GM18519 (cell line): Measurements from ENCODE around the gene BACE2.
"Not testable (repeated sequence)": the region's sequence is repeated elsewhere in the genome, so short reads cannot be mapped to it uniquely, and the experiment has no call there.

Experiments used
- ATAC-seq: cut with Tn5 transposase; IDR thresholded peaks from one replicate; pipeline ENCODE4 v1.9.1; 2021; ENCODE audit warnings: mild to moderate bottlenecking, moderate library complexity; ENCODE audit not compliant: unreplicated experiment, low FRiP score

Gene BACE2

DNA sequence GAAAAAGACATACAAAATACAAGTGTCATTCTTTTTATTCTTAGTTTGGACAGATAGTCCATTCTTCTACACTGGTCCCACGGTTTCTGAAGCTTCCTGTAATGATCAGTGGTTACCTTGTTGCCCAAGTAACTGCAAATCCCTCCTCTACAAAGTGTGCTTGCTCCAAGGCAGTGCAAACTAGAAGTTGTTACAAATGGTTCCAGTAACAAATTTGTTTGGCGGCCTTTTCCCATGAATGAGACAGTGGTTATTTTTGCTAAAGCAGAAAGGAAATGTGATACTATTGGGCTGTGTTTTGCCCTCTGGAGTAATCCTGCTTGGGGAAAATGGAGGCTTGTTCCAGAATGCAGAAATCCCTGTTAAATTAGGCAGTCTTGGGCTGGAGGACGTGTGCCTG, 8.9 kb downstream of the BACE2 start:
- ATAC-seq = no peak

DNA sequence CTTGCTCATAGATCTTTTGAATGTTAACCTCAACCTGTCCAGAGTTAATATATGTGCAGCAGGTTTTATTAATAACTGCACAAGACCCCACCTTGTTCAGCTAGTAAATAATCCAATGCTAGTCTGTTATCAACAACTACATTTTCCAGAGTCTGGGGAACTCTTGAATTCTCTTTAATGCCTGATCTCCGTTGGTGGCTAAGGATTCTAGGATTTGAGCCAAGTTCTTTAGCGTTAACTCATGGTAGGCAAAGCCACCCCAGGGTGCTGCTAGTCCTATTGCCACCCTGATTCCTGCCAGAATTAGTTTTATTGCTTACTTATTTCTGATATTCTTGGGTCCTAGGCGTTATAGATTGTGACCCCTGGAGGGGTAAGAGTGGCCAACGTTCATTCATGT, 12.8 kb downstream of the BACE2 start:
- ATAC-seq = no peak

DNA sequence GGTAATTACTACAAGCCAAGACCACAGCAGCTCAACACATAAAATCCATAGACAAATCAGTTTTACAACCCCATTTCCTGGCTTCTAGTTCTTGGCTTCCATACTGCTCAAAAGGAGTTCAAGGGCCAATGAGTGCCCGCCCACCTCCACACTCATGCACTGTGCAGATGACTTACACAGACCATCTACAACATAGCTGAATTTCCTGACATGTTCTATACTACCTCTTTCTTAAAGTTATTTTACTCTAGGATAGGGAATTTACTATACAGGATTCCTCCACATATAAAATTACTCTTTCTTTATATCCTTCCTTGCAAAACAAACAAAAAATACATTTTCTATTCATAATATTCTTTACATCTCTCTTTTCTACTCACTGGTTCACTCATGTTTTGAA, 14.6 kb downstream of the BACE2 start:
- no peak for ATAC-seq

DNA sequence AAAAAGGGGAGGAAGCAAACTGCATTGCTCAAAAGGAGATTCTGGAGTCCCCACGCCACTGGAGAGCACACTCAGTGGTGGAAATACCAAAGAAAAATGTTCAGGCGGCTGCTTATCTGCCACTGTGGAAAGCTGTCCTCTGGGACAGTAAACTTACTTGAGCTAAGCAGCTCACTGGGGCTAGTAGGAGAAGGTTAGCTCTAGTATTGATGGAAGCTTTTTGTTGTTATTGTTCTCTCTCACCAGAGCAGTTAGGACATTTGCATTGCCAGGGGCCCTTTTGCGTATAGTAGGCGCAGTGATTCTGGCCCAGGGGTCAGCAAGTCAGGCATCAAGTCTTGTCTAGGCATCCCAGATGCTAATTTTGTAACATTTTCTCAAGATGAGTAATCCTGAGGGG, 15.6 kb downstream of the BACE2 start:
- ATAC-seq = no peak

DNA sequence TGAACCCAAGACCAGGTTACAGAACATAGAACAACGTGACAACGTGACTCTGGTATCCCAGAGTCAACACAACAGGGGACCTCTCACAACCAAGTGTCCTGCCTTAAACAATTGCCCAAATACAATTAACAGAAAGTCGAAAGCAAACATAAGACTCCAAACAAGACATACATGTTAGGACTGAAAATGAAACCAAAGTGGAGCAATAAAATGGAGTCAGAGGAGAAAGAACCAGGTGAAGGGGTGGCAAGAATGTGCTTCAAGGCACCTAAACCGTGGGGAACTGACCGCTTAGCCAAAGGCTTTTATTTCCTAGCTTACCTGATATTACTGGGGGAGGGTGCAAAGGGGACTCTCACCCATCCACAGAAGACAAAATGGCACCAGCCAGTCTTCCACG, 17.8 kb downstream of the BACE2 start:
- ATAC-seq = no peak

DNA sequence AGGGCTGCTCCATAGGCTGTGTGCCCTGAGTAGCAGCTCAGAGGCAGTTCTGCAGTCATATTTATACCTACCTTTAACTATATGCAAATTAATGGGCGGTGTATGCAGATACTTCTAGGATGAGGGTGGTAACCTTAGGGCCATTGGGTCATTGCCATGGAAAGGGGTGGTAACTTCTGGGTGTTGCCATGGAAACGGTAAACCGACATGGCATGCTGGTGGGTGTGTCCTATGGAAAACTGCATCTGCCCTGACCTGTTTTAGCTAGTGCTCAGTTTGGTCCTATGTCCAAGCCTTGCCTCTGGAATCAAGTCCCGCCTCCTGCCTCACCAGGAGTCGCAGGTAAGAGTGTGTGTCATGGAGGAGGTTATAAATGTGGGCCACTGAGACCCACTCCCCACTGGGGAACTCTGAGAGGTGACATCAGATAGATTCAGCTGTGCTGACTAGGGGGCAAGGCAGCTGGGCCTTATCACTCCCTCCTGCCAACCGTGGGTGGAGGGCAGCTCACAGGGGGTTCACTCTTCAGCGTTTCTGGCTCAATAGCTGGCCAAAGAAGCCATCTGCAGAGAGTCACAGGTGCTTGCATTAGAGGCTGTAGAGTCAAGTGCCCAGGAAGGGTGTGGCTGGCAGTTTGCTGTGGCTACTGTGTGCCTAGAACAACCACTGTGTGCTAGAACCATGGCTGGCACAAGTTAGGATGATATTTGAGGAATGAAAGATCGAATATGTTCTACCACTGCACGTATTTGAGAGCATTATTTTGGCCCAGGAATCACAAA, 19.0 kb downstream of the BACE2 start:
- ATAC-seq = no peak

DNA sequence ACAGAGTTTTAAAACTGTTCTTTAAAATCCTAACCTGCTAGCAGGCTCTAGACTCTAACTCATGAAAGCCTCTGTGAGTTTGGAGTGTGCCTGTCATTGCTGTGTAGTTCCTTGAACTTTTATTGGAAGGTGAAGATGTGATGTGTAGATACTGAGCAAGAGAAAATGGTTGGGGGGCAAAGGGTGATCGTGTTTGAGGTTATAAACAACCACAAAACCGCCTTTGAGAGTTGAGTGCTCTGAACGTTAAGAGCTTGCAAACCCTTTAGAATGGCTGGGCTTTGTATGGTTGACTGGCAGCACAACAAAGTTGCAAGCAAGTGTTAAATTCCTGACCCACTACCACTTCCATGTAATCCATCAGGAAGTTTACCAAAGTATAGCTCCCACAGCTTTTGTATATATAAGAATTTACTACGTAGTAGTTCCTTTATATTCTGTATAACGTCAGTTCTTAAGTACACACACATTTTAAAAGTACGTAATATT, 19.6 kb downstream of the BACE2 start:
- no peak for ATAC-seq

DNA sequence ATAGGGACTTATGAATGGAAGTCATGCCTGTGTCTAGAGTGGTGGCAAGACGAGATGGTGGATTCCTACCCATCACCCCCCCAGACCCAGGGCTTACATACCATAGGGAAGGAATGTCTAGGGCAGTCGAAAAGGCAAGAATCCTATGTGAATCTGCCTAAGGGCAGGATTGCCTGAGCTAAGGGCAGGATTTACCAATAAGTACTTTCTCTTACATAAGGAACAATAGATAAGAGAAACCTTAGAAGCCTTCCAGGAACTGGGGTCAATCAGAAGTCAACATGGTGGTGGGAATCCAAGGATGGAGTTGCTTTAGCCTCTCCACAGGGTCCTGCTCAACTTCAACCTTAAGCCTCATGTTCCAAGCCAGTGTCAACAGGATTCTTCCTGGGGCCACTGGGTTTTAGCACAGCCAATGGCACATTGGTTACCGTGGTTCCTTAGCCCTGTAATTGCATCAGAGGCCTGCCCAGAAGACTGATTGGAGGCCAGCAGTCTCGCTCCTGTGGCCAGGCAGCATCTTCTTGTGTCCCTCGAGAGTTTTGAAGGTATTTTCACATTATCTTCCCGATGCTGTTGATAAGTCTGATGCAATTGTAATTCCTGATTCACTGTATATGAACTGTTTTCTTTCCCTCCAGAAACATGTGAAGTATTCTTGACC, 20.7 kb downstream of the BACE2 start:
- ATAC-seq = no peak

DNA sequence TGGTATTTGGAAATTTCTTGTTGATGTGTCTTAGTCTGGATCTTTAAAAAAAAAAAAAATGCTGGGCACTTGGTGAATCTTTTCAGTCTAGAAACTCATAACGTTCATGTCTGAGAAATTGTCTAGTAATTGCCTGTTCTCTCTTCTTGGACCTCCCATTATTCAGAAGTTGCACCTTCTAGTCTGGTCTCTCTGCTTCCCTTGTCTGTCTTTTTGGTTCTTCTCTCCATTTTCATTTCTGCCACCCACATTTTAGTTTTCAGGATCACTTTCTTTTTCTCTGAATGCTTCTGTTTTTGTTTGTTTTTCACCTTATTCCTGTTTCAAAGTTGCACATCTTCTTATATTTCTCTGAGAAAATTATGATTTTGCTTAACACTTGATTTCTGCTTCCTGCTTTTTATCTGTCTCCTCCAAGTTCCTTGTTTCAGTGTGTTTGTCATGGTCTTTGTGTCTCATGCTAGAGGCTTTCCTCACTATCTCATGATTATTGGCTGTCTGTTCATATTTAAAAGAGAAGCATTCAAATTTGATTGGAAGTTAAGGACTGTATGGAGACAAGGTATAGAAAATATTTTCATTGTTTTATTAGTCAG, 21.3 kb downstream of the BACE2 start:
- ATAC-seq = no peak

DNA sequence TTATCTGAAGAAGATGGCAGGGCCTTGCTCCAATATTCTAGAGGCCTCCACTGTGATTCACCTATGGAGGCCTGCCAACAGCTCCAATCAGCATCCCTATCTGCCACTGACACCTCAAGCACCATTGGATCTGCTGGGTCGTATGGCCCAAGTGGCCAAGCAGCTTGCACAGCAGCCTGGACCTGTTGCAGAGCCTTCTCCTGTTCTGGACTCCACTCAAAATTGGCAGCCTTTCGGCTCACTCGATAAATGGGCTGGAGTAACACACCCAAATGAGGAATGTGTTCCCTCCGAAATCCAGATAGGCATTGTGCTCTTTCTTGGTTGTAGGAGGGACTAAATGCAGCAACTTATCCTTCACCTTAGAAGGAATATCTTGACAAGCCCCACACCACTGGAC, 24.6 kb downstream of the BACE2 start:
- ATAC-seq = not testable (repeated sequence)

DNA sequence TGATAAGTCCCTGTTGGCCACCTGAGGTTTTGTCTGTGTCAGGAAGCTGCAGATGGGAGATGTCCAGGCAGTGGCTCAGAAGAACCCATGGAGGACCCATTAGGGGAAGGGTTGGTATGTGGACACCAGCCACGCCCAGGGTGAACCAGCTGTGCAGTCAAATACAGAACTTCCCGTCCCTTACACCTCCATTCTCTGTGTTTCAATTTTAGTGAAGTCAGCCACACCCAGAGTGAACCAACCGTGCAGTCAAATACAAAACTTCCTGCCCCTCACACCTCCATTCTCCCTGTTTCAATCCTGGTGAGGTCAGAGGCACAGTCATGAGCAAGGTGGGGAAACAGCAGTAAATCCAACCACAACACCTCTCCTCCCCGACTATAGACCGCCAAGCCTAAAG, 27.4 kb downstream of the BACE2 start:
- ATAC-seq = no peak

DNA sequence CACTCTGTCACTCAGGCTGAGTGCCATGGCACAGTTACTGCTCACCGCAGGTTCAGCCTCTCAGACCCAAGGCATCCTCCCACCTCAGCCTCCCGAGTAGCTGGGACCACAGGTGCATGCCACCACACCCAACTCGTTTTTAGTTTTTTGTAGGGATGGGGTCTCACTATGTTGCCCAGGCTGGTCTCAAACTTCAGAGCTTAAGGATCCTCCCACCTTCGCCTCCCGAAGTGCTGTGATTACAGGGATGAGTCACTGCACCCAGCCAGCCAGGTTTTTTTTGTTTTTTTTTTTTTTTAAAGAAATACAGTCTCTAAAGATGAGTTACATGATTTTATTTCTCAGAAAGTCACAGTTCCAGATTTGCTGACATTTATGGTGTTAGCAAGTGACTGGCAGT, 29.0 kb downstream of the BACE2 start:
- ATAC-seq = no peak

DNA sequence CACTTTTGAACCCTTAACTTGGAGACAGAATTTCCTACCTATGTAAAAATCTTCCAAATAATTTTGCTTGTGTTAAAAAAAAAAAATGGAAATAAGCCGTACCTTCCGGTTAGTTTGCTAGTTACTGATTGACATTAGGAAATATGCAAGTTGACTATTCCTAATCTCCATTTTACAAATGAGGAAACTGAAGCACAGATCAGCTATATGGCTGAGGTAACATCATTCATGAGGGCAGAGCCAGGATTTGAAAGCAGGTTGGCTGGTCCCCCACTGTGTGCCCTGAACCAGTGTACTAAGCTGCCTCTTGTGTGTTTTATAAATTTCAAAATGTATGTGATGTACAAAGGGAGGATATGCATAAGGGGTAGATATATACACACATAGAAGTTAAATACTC, 29.6 kb downstream of the BACE2 start:
- no peak for ATAC-seq

DNA sequence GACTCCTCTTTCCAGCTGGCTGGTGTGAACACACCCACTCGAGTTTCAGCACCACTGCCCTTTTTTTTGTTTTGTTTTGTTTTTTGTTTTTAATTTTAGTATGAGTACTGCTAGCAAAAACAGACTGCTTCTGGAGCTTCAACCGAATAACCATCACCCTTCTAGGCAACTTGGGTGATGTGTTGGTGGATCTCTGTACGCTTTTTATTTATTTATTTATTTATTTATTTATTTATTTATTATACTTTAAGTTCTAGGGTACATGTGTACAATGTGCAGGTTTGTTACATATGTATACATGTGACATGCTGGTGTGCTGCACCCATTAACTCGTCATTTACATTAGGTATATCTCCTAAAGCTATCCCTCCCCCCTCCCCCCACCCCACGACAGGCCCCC, 30.7 kb downstream of the BACE2 start:
- ATAC-seq = not testable (repeated sequence)

DNA sequence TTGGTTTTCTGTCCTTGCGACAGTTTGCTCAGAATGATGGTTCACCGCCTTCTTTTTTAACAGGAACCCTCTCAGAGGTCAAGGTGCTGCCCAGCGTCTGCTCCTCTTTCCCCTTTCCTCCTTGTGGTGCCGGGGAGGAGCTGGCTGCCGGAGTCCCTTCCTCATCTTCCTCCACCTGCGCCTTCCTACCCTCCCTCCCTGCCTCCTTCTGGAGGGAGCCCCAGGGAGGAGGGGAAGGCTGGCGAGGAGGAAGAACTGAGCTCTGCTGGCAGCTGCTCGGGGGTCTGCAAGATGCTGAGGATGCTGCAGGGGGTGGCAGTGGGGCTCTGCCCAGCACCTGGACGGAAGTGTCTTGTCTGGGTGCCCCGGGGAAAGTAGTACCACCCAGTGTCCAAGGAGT, 31.2 kb downstream of the BACE2 start:
- no peak for ATAC-seq

DNA sequence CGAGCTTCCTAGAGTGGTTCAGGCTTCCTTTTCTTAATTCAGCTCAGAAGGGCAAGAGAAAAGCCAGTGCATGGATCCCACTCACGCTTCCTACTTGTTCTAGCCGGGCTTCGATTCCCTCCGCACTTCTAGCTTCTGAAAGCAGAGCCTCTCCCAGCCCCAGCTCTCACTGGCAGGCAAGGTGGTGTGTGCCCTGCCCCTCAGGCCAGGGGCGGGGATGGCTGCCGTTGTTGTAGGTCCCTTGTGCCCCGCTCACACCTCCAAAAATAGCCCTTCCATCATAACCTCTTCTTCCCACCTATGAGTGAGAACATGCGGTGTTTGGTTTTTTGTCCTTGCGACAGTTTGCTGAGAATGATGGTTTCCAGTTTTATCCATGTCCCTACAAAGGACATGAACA, 31.6 kb downstream of the BACE2 start:
- no peak for ATAC-seq

DNA sequence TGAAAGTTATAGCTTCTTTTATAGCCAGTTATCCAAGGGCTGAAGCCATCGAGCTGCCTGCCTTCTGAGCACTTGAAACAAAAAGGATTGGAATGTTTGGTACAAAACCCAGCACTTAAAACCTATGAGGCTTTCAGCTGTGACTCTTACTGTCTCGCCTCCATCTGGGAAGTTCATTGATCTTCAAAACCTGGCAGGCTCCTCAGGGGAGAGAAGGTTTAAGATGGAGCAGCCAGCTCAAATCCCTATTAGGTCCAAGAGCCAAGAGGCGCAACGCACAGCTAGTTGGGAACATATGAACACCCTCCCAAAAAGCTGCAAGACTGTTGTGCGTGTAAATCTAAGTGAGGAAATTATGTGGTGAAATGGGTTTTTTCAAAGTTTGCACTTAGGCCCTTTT, 33.4 kb downstream of the BACE2 start:
- no peak for ATAC-seq

DNA sequence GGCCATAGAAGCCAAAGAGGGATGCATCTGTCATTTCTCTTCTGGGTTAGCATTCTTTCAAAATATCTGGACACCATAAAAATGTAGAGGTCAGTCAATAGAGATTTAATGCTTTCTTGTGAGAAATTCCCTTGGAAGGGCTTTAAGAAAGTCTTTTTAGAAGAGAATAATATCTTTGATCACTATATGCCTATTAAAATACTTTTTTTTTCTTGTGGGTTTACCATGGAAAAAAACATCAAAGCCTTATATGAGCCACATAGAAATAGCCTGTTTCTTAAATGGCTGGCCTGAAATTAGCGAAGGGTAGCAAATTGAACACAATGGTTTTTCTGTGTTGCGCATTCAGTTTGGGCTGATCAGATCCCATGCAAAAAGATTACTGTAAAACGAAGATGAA, 36.8 kb downstream of the BACE2 start:
- ATAC-seq = no peak

DNA sequence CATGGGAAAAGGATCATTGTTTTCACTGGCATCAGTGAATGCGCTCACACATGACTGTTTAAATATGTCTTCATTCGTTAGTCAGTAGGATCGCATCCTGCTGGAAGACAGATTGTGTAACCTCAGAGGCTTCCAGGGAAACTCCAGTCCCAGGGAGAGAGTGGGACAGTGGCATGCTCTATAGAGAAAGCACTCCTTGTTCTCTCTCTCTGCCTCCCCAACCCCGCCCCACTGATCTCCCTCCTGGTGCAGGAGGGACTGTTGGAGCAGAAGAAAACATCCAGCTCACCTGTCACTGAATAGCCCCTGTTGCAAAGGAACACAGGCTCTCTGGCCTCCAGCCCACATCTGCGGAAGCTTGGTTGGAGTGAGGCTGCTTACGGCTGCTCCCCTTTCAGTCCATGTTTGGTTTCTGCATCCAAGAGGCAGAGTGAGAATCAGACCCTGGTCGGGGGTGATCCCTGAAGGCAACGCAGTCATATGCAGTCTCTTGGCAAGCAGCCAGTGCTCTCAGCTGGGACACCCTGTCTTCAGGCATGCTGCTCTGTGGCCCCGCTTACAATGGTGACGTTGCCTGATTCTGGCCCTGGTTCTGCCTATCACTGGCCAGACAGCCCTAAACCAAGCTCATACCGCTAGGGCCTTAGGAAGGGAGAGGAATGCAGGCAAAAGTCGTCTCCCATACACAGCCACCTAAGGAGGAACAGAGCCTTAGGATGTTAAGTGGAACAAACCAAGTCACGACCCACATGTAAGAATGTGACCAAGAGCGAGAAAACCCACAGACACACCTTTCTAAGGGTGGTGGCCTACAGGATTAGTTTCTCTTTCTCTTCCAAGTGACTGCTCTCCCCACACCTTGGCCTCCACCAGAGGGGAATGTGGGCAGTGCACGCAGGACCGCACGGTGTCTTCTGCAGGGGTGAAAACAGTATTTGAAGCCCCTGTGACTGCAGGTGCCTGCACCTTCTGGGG, 39.7 kb downstream of the BACE2 start:
- ATAC-seq = no peak

DNA sequence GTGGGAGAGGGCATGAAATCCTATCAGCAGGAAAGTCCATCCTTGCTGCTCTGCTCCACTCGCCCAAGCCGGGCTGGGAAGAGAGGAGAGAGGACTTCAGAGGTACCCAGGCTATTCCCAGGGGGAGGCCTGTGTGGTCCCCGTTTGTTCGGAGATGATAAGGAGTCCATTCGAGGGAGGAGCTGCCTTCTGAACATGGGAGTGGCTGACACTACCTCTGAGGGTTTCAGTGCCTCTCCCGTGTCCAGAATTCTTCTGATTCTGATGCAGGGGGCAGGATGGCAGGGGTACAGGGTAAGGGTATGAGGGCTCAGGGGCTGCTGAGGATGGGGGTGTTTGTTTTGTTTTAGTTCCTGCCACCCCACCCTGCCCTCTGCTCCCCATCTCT, 40.4 kb downstream of the BACE2 start:
- ATAC-seq = no peak
